LHCN-M2 (cell line): Measurements from ENCODE around the gene HLA-DQA2. TPM values are rescaled to one million over a fixed set of nuclear protein-coding genes. Genes with fewer than 3 reads are reported as not detected.
"Not testable (repeated sequence)": the region's sequence is repeated elsewhere in the genome, so short reads cannot be mapped to it uniquely, and the experiment has no call there.

ENCODE experiments used
- DNase-seq: peaks from one replicate; pipeline ENCODE4 v3.0.0-alpha.2; 2012; ENCODE audit warnings: low read depth
- polyA plus RNA-seq: library from polyadenylated mRNA; unstranded; fragments of >200 nt; gene quantifications from one replicate; pipeline ENCODE4 v1.2.1, GENCODE V29; 2012; ENCODE audit warnings: missing spikeins
- total RNA-seq: library from RNA; depleted of rRNA; stranded (reverse); fragments of >200 nt; gene quantifications from 2 replicates; pipeline ENCODE4 v1.2.3, GENCODE V29; 2014; rRNA removed

The HLA-DQA2 gene
- total RNA-seq, result not detected in 2 replicates
- polyA plus RNA-seq, result not detected

DNA sequence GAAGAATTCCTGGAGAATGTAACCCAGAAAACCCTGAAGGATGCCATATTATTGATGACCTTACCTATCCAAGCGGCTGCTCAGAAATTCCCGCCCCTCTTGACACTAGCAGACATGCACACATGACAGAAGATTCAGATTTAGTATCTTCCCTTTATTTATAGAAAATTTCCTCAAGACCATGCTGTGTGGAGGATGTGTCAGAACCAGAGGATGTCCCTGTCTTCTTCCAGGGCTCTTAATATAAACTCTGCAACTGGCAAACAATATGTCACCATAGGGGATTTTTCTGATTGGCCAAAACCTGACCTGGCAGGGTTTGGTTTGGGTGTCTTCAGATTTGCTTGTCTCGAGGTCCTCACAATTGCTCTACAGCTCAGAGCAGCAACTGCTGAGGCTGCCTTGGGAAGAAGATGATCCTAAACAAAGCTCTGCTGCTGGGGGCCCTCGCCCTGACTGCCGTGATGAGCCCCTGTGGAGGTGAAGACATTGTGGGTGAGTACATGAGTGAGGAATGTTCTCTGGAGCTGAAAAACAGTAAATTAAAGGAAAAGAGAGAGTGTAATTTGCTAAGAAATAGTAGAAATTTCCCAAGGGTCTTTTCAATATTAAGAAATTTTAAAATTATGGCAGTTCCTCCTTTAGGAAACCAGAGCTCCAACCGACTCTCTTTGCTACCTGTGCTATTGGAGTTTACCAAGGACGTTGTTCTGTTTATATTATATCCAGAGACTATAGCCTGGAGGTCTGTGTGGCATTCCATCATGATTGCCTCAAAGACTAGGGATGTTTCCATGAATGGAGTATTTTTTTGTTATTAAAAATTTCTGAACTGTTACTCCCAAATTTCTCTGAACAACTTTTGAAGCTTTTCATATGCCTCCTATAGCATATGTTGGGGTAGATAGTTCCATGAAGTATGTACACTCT is at the start of gene HLA-DQA2:
Gene HLA-DQA2, plus strand, starts transcription at position 361 of the 930 bp plus-strand sequence. Its CDS starts 53 bp downstream, at position 414.
- DNase-seq, result no peak

DNA sequence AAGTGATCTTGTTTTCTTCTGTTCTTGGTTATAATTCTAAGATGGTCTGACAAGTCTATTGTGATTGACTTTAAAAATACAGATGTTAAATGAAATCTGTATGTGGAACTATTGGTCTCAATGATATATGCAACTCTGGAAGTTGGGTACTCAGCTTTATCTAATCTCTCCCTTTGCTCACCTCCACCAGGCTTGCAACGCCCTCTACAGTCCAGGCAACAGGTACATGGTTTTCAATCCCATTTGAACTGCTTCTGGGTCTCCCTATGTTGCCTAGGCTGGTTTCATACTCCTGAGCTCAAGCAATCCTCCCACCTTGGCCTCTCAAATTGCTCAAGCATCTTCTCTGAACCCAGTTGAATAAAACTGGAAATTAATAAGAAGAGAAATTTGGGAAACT is 49.2 kb upstream of the HLA-DQA2 start:
- DNase-seq, result no peak

DNA sequence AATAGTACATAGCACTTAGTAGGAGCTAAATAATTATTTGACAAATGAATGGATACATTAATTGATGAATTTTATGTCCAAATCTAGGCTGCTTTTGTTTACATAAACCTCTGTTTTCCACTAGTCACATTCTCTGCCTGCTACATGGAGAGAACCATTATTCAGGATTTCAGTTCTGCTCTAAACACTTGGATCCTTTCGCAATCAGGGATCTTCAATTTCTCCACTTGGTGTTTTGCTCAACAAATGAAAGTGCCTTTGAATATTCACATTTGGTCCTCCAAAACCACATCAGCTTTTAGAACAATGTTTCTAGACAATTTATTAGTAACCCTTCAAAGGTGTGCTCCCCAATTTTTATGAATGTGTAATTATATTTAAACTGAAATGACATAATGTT is 44.2 kb upstream of the HLA-DQA2 start:
- no peak for DNase-seq

DNA sequence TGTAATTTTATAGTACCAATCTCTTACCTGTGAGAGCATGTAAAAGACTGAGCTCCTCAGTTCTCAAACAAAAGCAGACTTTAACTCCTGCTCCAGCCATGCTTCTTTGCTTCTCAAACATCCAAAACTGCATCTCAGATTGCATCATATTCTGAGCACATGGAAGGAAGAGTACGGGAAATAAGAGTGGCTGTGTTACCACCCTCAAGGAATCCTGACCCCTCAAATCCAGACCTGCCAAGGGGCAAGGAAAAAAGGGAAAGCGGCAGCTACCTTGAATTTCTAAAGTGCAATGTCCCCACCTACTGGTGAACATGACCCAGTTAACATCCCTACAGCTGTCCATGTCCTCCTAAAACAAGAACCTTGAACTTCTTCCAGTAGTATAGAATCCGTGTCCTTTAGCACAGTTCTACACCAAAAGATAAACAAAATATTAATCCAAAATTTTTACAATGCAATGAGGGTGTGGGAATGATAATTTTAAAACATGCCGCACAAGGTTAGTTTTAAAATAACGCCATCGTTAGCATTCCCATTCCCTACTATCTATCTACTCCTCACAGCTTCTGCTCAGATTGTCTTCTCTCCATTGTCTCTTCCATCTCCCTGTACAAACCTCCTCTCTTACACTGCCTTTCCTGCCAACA is 40.7 kb upstream of the HLA-DQA2 start:
- DNase-seq, result peak; percentile 49

DNA sequence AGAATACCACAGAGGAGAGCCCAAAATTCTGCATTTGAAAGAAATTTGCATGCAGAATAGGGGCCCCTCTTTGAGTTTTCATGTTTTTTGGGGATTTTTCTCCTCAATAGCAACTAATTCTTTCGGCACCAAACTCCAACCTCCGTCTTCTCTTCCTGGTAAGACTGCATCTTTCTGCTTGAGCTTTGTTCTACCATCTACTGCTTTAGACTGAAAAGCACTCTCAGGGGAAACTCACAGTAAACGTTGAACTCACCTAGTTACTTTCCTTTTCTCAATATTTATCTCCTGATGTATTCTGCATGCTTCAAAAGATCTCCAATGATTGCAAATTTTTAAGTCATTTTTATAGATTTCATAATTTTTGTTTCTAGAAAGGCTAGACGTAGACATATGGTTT is 37.8 kb upstream of the HLA-DQA2 start:
- no peak for DNase-seq

DNA sequence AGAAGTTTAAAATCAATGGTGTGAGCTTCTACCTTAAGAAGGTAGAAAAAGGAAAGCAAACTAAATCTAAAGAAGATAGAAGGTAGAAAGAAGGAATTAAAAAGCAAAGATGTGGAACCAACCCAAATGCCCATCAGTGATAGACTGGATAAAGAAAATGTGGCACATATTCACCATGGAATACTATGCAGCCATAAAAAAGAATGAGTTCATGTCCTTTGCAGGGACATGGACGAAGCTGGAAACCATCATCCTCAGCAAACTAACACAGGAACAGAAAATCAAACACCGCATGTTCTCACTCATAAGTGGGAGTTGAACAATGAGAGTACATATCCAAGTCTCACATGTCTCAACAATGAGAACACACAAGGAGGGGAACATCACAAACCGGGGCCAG is 36.0 kb upstream of the HLA-DQA2 start:
- DNase-seq, result not testable (repeated sequence)

DNA sequence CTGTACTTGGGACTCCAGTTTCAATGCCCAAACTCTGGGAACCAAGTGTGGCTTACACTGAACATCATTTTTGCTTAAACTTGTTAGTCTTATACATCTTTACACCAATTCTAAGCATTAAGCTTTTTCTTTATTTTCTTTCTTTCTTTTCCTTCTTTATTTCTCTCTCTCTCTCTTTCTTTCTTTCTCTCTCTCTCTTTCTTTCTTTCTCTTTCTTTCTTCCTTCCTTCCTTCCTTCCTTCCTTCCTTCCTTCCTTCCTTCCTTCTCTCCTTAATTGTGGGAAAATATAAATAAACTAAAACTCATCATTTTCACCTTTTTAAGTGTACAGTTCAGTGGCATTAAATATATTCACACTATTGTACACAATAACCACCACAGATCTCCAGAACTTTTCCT is 31.6 kb upstream of the HLA-DQA2 start:
- no peak for DNase-seq

DNA sequence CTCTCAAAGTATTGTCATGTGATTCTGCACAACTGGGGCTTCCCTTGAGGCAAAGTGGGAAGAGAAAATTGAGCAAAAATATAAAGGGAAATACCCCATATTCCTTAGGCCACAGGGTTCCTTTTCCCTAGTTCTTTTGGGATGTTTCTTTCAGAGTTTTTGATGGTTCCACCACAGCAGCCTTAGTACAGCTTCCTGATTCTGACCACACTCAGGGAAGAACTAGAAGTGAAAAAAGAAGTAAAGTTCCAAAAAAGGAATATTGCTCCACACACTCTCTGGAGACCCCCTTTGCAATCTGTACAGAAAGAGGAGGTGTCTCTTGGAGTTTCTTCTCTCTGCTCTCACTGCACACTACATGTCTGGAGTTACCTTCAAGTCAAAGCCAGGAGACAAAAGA is 27.9 kb upstream of the HLA-DQA2 start:
- DNase-seq, result no peak

DNA sequence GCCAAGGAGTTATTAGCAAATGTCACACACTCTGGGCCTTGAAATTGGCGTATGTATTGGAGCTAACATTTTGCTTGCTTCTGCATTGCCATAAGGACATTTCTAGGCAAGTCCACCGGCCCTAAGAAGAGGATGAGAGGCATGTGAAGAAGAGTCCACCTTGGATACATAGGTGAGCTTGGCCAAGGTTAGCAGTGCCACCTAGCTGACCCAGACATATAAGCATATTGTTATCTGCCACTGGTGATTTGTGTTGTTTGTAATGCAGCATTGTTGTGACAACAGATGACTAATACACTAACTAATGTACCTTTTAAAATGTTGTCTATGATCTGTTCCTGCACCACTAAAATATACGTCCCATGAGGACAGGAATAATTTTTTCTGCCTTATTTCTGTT is 24.8 kb upstream of the HLA-DQA2 start:
- DNase-seq, result no peak

DNA sequence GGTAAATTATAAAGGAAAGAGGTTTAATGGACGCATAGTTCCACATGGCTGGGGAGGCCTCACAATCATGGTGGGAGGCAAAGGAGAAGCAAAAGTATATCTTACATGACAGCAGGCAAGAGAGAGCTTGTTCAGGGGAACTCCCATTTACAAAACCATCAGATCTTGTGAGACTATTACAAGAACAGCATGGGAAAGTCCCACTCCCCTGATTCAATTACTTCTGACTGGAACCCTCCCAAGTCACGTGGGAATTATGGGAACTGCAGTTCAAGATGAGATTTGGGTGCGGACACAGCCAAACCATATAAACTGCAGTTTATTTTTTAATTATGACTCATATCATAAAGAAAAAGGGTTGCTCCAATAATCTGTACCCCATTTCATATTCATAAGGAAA is 22.3 kb upstream of the HLA-DQA2 start:
- no peak for DNase-seq

DNA sequence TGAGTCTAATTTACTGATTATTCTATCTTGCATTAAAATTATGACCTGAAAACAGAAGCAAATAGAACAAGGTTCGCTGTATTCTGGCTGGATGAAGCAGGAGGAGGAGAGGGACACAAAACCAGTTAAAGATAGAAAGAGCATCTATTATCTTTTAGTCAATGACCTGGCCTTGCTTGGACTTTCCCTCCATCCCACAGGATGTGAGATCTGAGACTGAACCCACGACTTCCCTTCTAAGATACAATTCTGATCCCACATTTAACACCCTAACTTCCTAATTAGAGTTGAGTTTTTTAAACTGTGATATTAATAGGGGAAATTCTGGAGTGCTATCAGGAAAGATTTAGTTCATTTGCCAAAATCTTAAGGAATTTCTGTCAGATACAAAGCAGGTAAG is 3.1 kb upstream of the HLA-DQA2 start:
- no peak for DNase-seq

DNA sequence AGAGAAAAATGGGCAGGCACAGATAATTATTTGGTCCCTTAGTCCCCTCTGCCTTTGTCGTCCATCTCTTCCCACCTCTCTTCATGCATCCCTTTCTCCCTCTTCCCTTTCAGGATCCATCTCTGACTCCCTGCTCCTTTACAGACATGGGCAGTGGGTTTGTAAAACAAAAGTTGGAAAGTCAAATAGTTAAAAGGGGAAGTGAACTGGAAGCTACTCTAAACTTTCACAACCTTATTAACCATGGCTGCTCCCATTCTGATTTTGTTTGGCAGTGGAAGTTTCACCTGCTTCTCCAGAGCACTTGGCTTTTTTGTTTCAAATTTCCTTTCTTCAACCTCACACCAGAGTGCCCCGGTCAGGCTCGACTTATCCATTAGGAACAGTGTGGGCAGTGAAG is 1.2 kb downstream of the HLA-DQA2 start:
- no peak for DNase-seq

DNA sequence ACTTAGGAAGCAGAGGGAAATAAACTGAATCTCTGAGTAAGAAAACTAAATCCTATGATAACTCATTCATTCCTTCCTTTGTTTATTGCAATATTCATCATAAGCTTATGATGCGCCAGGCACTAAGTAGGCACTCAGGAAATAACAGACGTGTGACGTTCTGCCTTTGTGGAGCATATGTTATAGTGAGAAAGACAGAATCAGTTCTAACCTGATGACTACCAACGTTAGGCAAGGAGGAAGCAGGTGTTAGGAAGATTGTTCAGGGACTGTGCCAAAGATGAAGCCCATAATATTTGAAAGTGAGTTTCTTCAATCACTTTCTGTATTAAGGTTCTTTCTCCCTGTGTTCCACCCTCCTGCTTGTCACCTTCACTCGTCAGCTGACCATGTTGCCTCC is 3.6 kb downstream of the HLA-DQA2 start:
- DNase-seq, result no peak

DNA sequence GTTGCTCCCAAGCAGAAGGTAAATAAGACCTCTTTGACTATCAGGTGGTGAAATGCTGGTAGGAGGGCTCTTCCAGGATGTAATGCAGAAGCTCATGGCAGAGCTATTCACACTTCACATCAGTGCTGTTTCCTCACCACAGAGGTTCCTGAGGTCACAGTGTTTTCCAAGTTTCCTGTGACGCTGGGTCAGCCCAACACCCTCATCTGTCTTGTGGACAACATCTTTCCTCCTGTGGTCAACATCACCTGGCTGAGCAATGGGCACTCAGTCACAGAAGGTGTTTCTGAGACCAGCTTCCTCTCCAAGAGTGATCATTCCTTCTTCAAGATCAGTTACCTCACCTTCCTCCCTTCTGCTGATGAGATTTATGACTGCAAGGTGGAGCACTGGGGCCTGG is 4.5 kb downstream of the HLA-DQA2 start:
- DNase-seq, result not testable (repeated sequence)

DNA sequence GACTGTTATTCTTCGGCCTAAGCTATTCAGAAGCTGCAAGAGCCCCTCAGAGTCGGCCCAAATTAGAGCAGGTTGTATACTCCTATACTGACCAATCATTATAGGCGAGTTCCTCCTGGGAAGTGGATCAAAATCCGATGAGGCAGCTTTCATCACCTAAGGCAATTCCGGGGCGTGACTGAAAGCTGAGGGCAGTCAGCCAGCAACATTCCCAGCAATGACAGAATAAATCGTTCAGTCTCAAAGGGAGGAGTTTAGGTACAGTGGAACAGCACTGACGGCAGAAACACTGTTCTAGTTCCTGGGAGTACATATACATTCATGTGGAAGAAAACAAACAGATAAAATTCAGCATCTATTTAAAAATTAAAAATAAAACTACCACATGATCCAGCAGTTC is 11.4 kb downstream of the HLA-DQA2 start:
- no peak for DNase-seq

DNA sequence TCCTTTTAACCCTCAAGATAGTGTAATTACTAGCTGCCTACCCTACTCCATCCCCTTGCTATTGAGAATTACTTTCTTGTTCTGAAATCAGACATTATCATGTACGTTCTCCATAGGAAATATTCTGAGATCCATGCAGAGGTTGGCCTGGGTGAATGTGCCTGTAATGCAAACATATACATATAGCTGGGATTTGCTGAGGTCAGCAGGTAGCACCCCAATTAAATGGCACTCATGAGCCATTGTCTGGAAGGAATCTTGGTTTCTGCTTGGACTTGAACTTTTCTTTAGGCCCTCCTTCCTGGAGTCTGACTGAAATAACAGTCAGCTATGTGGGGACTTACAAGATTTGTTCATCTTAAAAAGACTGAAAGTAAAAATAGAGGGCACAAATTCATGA is 18.5 kb downstream of the HLA-DQA2 start:
- DNase-seq, result no peak

DNA sequence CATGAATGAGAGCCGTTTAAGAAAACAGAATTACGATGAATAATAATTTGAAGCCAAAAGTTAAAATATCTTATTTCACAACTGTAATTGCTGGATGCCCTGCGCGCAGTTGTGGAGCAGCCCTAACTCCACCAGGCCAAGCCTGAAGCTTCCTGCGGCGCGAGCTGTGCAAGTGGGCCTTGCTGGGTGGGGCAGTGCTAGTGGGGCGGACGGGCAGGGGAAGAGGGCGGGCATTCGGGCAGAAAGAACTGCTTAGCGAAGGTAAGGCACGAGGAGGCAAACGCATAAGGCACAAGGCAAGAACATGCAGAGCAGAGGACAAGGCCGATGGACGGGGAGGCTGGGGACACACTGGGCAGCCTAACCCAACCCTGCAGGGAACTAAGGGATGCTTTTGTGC is 19.9 kb downstream of the HLA-DQA2 start:
- DNase-seq, result no peak

DNA sequence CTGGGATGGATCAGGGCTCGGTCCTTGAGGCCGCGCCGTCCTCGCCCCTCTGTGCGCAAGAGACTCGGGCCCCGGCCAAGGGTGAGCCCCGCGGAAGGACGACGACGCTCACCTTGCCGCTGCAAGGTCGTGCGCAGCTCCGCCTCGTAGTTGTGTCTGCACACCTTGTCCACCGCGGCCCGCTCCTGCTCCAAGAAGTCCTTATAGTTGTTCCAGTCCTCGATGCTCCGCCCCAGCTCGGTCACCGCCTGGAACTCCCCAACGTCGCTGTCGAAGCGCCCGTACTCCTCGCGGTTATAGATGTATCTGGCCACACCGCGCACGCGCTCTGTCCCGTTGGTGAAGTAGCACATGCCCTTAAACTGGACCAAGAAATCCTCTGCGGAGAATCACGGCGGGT is 20.4 kb downstream of the HLA-DQA2 start:
- DNase-seq, result no peak

DNA sequence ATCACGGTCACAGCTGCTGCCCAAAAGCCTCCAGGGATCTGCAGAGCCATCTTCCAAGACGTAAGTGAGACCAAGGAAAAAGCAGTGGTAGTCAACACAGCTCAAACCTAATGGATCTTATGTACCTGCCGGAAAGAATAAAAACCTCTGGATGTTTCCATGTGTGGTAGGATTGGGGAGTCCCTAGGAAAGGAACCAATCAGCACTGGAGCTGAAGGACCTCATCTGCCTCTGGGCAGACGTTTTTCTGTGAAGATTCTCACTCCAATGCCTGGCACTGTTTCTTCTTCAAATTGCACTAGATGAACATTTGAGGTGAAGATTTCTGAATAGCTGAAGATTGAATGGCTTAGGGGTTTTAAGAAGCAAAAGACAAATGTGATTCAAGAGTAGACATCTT is 22.2 kb downstream of the HLA-DQA2 start, which contains the start of gene HLA-DQB2:
Gene HLA-DQB2, minus strand, starts transcription at position 112 of the 400 bp plus-strand sequence. Its CDS starts 62 bp downstream, at position 50.
- no peak for DNase-seq

DNA sequence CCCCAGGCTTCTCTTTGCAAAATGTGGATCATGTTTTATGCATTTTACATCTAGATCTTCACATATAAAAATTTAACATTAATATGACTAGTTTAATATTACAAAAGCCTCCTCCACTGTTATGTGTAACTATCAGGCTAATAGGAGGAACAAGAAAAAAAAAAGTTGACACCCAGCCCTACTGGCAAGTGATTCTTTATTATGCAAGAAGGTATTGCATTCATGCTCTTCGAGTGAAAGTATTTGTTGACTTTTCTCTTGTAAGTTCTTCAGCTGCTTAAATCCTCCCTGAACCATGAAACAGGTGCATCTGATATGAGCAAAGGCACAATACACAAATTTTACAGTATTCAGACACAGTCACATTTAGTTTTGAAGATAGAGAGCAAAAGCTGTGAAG is 22.9 kb downstream of the HLA-DQA2 start:
- DNase-seq, result no peak

DNA sequence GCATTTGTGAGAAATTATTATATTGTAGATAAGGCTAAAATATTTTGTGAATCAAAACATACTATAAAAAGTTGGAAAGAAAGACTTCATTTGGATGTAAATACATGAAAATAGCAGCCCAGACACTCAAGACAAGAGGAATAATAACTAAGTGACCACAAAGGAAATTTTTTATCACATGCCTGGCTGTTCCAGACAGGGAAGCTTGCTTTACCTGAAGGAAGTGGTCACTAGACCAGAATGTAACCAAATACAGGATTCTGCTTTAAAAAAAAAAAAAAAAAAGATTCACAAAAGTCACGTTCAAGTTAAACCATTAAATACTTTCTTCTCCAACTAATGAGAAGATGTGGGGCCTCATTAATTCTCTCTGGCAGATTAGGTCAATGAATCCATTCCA is 31.5 kb downstream of the HLA-DQA2 start:
- no peak for DNase-seq

DNA sequence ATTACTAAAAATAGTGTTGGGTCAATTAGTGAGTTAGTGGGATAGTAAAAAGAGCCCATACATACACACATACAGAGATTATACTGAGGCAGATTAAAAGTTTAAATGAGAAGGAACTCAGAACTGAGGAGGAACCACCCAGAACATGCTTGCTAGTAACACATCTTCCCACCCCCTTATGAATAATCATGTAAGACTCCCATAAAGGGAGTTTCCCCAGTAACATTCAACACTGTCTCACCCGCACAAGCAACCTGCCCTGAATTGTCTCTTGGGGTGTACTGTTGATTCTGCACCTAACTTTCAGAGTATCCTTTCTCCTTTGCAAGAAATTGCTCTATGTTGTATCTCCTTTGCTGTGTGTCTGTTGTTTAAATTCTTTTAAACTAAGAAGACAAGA is 33.2 kb downstream of the HLA-DQA2 start:
- no peak for DNase-seq

DNA sequence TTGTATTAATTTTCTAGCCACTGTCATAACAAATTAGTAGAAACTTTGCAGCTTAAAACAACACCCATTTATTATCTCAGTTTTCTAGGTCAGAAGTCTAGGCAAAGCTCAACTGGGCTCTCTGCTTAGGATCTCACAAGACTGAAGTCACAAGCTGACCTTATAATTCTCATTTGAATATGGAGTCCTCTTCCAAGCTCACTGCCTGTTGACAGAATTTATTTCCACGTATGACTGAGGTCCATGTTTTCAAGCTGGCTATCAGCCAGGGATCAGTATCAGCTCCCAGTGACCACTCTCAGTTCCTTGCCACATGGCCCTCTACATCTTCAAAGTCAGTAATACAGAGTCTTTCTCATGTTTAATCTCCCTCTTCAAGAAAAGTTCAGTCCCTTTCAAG is 33.9 kb downstream of the HLA-DQA2 start:
- DNase-seq, result no peak
